ENCODE results near the gene NDUFV3.

The NDUFV3 gene

DNA sequence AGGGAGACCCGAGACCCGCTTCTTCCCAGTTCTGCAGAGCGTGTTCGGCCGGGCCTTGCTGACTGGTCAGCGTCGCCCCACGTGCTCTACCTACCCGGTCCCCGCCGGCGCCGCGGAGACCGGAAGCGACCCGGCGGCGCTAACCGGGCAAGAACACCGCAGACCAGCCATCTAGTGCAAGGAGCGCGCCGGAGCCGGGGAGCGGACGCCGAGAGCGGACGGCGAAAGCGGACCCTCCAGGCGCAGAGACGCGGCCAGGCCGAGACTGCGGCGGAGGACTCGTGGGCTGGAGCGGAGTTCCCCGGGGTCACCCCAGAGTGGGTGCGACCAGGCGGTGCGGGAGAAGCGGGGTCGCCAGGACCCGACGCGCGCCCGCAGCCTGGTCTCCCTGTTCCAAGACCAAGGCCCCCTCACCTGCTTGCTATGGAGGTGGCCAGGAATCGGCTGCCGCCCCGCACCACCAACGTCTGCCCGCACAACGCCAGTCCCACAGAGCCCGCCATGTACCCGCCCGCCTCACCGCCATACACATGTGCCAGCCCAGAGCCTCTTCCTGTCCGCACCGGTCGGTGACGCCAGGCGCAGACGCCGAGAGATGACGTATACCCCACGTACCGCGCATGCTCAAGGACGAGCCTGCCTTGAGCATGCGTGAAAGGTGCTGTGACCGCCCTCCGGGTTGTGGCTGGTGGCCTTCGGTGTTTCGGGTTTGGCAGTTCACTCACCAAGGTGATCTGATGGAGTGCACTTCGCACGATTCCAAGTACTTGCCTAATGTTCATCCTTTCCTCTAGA, 13.9 kb upstream of the NDUFV3 start, which contains the start of gene WDR4 (continued):
- TF ChIP-seq SP3 (tag by site-specific recombination; IDR thresholded peaks at IDR 0.05) (peak; percentile 78), ZNF274 (IDR thresholded peaks at IDR 0.05; ENCODE audit: low read length) (no peak), ZNF274 (tag by site-specific recombination; IDR thresholded peaks at IDR 0.05; ENCODE audit: borderline replicate concordance) (no peak), SALL2 (tag by site-specific recombination; IDR thresholded peaks at IDR 0.05; ENCODE audit: borderline replicate concordance) (no peak), ZNF792 (tag by site-specific recombination; IDR thresholded peaks at IDR 0.05) (no peak), KLF9 (tag by site-specific recombination; IDR thresholded peaks at IDR 0.05; ENCODE audit: low read depth) (peak; percentile 90), ZNF112 (tag by site-specific recombination; IDR thresholded peaks at IDR 0.05) (no peak), ZNF266 (tag by site-specific recombination; IDR thresholded peaks at IDR 0.05; ENCODE audit: low read depth) (no peak), ZSCAN16 (tag by site-specific recombination; IDR thresholded peaks at IDR 0.05) (0 out of 2 replicates have a peak, but pooled peaks have one; percentile 56), ZNF777 (tag by site-specific recombination; IDR thresholded peaks at IDR 0.05; ENCODE audit: borderline replicate concordance) (no peak), SCRT1 (tag by site-specific recombination; IDR thresholded peaks at IDR 0.05; ENCODE audit: borderline replicate concordance) (no peak), ZNF140 (tag by site-specific recombination; IDR thresholded peaks at IDR 0.05) (no peak), ZBTB8A (tag by site-specific recombination; IDR thresholded peaks at IDR 0.05) (peak; percentile 71), ZNF239 (tag by site-specific recombination; IDR thresholded peaks at IDR 0.05) (no peak), ZNF302 (tag by site-specific recombination; IDR thresholded peaks at IDR 0.05; ENCODE audit: low read depth) (no peak)
- TF ChIP-seq, protein P1, sequence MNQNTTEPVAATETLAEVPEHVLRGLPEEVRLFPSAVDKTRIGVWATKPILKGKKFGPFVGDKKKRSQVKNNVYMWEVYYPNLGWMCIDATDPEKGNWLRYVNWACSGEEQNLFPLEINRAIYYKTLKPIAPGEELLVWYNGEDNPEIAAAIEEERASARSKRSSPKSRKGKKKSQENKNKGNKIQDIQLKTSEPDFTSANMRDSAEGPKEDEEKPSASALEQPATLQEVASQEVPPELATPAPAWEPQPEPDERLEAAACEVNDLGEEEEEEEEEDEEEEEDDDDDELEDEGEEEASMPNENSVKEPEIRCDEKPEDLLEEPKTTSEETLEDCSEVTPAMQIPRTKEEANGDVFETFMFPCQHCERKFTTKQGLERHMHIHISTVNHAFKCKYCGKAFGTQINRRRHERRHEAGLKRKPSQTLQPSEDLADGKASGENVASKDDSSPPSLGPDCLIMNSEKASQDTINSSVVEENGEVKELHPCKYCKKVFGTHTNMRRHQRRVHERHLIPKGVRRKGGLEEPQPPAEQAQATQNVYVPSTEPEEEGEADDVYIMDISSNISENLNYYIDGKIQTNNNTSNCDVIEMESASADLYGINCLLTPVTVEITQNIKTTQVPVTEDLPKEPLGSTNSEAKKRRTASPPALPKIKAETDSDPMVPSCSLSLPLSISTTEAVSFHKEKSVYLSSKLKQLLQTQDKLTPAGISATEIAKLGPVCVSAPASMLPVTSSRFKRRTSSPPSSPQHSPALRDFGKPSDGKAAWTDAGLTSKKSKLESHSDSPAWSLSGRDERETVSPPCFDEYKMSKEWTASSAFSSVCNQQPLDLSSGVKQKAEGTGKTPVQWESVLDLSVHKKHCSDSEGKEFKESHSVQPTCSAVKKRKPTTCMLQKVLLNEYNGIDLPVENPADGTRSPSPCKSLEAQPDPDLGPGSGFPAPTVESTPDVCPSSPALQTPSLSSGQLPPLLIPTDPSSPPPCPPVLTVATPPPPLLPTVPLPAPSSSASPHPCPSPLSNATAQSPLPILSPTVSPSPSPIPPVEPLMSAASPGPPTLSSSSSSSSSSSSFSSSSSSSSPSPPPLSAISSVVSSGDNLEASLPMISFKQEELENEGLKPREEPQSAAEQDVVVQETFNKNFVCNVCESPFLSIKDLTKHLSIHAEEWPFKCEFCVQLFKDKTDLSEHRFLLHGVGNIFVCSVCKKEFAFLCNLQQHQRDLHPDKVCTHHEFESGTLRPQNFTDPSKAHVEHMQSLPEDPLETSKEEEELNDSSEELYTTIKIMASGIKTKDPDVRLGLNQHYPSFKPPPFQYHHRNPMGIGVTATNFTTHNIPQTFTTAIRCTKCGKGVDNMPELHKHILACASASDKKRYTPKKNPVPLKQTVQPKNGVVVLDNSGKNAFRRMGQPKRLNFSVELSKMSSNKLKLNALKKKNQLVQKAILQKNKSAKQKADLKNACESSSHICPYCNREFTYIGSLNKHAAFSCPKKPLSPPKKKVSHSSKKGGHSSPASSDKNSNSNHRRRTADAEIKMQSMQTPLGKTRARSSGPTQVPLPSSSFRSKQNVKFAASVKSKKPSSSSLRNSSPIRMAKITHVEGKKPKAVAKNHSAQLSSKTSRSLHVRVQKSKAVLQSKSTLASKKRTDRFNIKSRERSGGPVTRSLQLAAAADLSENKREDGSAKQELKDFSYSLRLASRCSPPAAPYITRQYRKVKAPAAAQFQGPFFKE (tag by site-specific recombination; IDR thresholded peaks at IDR 0.05; ENCODE audit: borderline replicate concordance): no peak
- TF ChIP-seq, protein P2, sequence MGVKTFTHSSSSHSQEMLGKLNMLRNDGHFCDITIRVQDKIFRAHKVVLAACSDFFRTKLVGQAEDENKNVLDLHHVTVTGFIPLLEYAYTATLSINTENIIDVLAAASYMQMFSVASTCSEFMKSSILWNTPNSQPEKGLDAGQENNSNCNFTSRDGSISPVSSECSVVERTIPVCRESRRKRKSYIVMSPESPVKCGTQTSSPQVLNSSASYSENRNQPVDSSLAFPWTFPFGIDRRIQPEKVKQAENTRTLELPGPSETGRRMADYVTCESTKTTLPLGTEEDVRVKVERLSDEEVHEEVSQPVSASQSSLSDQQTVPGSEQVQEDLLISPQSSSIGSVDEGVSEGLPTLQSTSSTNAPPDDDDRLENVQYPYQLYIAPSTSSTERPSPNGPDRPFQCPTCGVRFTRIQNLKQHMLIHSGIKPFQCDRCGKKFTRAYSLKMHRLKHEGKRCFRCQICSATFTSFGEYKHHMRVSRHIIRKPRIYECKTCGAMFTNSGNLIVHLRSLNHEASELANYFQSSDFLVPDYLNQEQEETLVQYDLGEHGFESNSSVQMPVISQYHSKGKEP (tag by site-specific recombination; IDR thresholded peaks at IDR 0.05): no peak
- TF ChIP-seq, protein P3, sequence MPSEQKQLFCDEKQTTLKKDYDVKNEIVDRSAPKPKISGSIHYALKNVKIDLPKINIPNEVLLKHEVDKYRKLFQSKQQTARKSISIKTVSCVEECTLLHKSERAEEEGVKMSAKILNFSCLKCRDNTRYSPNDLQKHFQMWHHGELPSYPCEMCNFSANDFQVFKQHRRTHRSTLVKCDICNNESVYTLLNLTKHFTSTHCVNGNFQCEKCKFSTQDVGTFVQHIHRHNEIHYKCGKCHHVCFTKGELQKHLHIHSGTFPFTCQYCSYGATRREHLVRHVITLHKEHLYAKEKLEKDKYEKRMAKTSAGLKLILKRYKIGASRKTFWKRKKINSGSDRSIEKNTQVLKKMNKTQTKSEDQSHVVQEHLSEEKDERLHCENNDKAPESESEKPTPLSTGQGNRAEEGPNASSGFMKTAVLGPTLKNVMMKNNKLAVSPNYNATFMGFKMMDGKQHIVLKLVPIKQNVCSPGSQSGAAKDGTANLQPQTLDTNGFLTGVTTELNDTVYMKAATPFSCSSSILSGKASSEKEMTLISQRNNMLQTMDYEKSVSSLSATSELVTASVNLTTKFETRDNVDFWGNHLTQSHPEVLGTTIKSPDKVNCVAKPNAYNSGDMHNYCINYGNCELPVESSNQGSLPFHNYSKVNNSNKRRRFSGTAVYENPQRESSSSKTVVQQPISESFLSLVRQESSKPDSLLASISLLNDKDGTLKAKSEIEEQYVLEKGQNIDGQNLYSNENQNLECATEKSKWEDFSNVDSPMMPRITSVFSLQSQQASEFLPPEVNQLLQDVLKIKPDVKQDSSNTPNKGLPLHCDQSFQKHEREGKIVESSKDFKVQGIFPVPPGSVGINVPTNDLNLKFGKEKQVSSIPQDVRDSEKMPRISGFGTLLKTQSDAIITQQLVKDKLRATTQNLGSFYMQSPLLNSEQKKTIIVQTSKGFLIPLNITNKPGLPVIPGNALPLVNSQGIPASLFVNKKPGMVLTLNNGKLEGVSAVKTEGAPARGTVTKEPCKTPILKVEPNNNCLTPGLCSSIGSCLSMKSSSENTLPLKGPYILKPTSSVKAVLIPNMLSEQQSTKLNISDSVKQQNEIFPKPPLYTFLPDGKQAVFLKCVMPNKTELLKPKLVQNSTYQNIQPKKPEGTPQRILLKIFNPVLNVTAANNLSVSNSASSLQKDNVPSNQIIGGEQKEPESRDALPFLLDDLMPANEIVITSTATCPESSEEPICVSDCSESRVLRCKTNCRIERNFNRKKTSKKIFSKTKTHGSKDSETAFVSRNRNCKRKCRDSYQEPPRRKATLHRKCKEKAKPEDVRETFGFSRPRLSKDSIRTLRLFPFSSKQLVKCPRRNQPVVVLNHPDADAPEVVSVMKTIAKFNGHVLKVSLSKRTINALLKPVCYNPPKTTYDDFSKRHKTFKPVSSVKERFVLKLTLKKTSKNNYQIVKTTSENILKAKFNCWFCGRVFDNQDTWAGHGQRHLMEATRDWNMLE (tag by site-specific recombination; conservative IDR thresholded peaks at IDR 0.05; ENCODE audit: low read depth): 0 out of 2 replicates have a peak, but pooled peaks have one; percentile 13
- TF ChIP-seq, protein P4, sequence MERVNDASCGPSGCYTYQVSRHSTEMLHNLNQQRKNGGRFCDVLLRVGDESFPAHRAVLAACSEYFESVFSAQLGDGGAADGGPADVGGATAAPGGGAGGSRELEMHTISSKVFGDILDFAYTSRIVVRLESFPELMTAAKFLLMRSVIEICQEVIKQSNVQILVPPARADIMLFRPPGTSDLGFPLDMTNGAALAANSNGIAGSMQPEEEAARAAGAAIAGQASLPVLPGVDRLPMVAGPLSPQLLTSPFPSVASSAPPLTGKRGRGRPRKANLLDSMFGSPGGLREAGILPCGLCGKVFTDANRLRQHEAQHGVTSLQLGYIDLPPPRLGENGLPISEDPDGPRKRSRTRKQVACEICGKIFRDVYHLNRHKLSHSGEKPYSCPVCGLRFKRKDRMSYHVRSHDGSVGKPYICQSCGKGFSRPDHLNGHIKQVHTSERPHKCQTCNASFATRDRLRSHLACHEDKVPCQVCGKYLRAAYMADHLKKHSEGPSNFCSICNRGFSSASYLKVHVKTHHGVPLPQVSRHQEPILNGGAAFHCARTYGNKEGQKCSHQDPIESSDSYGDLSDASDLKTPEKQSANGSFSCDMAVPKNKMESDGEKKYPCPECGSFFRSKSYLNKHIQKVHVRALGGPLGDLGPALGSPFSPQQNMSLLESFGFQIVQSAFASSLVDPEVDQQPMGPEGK (tag by site-specific recombination; IDR thresholded peaks at IDR 0.05): peak; percentile 73; the same call in 1 of the 2 replicates
- TF ChIP-seq, protein P5, sequence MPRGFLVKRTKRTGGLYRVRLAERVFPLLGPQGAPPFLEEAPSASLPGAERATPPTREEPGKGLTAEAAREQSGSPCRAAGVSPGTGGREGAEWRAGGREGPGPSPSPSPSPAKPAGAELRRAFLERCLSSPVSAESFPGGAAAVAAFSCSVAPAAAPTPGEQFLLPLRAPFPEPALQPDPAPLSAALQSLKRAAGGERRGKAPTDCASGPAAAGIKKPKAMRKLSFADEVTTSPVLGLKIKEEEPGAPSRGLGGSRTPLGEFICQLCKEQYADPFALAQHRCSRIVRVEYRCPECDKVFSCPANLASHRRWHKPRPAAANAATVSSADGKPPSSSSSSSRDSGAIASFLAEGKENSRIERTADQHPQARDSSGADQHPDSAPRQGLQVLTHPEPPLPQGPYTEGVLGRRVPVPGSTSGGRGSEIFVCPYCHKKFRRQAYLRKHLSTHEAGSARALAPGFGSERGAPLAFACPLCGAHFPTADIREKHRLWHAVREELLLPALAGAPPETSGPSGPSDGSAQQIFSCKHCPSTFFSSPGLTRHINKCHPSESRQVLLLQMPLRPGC (tag by site-specific recombination; IDR thresholded peaks at IDR 0.05): peak; percentile 43; the same call in 1 of the 2 replicates
